ENCODE measurements around the gene ZNF830.

- TF ChIP-seq, protein P1, sequence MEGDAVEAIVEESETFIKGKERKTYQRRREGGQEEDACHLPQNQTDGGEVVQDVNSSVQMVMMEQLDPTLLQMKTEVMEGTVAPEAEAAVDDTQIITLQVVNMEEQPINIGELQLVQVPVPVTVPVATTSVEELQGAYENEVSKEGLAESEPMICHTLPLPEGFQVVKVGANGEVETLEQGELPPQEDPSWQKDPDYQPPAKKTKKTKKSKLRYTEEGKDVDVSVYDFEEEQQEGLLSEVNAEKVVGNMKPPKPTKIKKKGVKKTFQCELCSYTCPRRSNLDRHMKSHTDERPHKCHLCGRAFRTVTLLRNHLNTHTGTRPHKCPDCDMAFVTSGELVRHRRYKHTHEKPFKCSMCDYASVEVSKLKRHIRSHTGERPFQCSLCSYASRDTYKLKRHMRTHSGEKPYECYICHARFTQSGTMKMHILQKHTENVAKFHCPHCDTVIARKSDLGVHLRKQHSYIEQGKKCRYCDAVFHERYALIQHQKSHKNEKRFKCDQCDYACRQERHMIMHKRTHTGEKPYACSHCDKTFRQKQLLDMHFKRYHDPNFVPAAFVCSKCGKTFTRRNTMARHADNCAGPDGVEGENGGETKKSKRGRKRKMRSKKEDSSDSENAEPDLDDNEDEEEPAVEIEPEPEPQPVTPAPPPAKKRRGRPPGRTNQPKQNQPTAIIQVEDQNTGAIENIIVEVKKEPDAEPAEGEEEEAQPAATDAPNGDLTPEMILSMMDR (conservative IDR thresholded peaks at IDR 0.05): no peak
- TF ChIP-seq EZH2 (IDR thresholded peaks at IDR 0.05; ENCODE audit: low read depth): no peak
Observed at GRCh38 chr17:34997355-34997862, 36.1 kb downstream of the ZNF830 start.
